Trophoblast cell (in vitro differentiated cells and primary cell): ENCODE data around the gene CACNB2.

Source experiments
- DNase-seq, 2 donors: peaks; one replicate each; pipeline ENCODE4 v3.0.0-alpha.2; 2016
- H2AFZ ChIP-seq: 2 replicates; pipeline ENCODE4 v1.6.1; 2013; ENCODE audit warnings: low read length, moderate library complexity, mild to moderate bottlenecking; ENCODE audit not compliant: insufficient read depth, poor library complexity
- H2AK5ac ChIP-seq: 2 replicates; pipeline ENCODE4 v1.6.1; 2013; ENCODE audit warnings: mild to moderate bottlenecking, low read length
- H2BK120ac ChIP-seq: 2 replicates; pipeline ENCODE4 v1.6.1; 2013; ENCODE audit warnings: low read length, mild to moderate bottlenecking, moderate library complexity; ENCODE audit not compliant: insufficient read depth, poor library complexity
- H2BK12ac ChIP-seq: 2 replicates; pipeline ENCODE4 v1.6.1; 2013; ENCODE audit warnings: mild to moderate bottlenecking, low read length, moderate library complexity
- H2BK5ac ChIP-seq: 2 replicates; pipeline ENCODE4 v1.6.1; 2013; ENCODE audit warnings: low read length, low read depth, moderate library complexity, mild to moderate bottlenecking; ENCODE audit not compliant: poor library complexity
- H3K14ac ChIP-seq: 2 replicates; pipeline ENCODE4 v1.6.1; 2013; ENCODE audit warnings: mild to moderate bottlenecking, low read length
- H3K18ac ChIP-seq: 2 replicates; pipeline ENCODE4 v1.6.1; 2013; ENCODE audit warnings: mild to moderate bottlenecking, low read length
- H3K23ac ChIP-seq: 2 replicates; pipeline ENCODE4 v1.6.1; 2013; ENCODE audit warnings: low read length
- H3K27ac ChIP-seq: 2 replicates; pipeline ENCODE4 v1.5.1; 2013; ENCODE audit warnings: low read depth, mild to moderate bottlenecking, inconsistent platforms, low read length, moderate library complexity
- H3K27me3 ChIP-seq: 2 replicates; pipeline ENCODE4 v1.6.1; 2013; ENCODE audit warnings: inconsistent platforms, mild to moderate bottlenecking, low read length, moderate library complexity; ENCODE audit not compliant: insufficient read depth
- H3K36me3 ChIP-seq, 2 experiments: 1 replicate in 1 of 2; 2 replicates in 1 of 2; pipeline ENCODE4 v1.6.1; 2013; ENCODE audit warnings: low read length in 2 of 2, mild to moderate bottlenecking in 2 of 2, moderate library complexity in 1 of 2; ENCODE audit not compliant: insufficient read depth in 2 of 2, control insufficient read depth in 1 of 2
- H3K4ac ChIP-seq: 2 replicates; pipeline ENCODE4 v1.6.1; 2013; ENCODE audit warnings: low read depth, mild to moderate bottlenecking, low read length, moderate library complexity
- H3K4me1 ChIP-seq, 2 experiments: 1 replicate in 1 of 2; 2 replicates in 1 of 2; pipeline ENCODE4 v1.6.1; 2013; ENCODE audit warnings: low read length in 2 of 2, mild to moderate bottlenecking in 2 of 2, moderate library complexity in 1 of 2; ENCODE audit not compliant: insufficient read depth in 2 of 2, control insufficient read depth in 1 of 2
- H3K4me2 ChIP-seq: 2 replicates; pipeline ENCODE4 v1.6.1; 2013; ENCODE audit warnings: inconsistent platforms, mild to moderate bottlenecking, low read length, moderate library complexity
- H3K4me3 ChIP-seq: 2 replicates; pipeline ENCODE4 v1.5.1; 2013; ENCODE audit warnings: mild to moderate bottlenecking, low read depth, low read length, inconsistent platforms
- H3K79me1 ChIP-seq: one replicate; pipeline ENCODE4 v1.6.1; 2013; ENCODE audit warnings: low read length
- H3K79me2 ChIP-seq: 2 replicates; pipeline ENCODE4 v1.6.1; 2013; ENCODE audit warnings: low read length, mild to moderate bottlenecking; ENCODE audit not compliant: control insufficient read depth, insufficient read depth, poor library complexity
- H3K9ac ChIP-seq: 2 replicates; pipeline ENCODE4 v1.6.1; 2013; ENCODE audit warnings: mild to moderate bottlenecking, low read length
- H3K9me3 ChIP-seq: 2 replicates; pipeline ENCODE4 v1.6.1; 2013; ENCODE audit warnings: low read depth, mild to moderate bottlenecking, control low read depth, inconsistent platforms, low read length; ENCODE audit not compliant: insufficient read depth
- H4K12ac ChIP-seq: 2 replicates; pipeline ENCODE4 v1.6.1; 2013; ENCODE audit warnings: low read depth, mild to moderate bottlenecking, low read length, moderate library complexity
- H4K8ac ChIP-seq: 2 replicates; pipeline ENCODE4 v1.6.1; 2013; ENCODE audit warnings: low read depth, mild to moderate bottlenecking, low read length, moderate library complexity
- H4K91ac ChIP-seq: one replicate; pipeline ENCODE4 v1.6.1; 2013; ENCODE audit warnings: low read depth, mild to moderate bottlenecking, low read length, moderate library complexity
- WGBS: extraction: QIAGEN DNeasy Blood & Tissue Kit; methylation state at CpG from one replicate; pipeline ENCODE4 v1.1.7; 2013; ENCODE audit warnings: missing lambda C conversion rate; ENCODE audit not compliant: insufficient read length, insufficient coverage; ENCODE audit errors: extremely low coverage; 5-methylcytosine and 5-hydroxymethylcytosine counted together

Gene CACNB2

GRCh38 chr10:18157881-18158280 is 17.7 kb downstream of the CACNB2 start:
- Histone ChIP-seq H3K4me1 (no peaks in the 10 kb centered on the region), H3K27ac (no peak overlapping the region), H3K79me1 (no peaks in the 10 kb centered on the region), H3K14ac (no peak overlapping the region), H3K4me2 (no peak overlapping the region), H2BK12ac (no peak overlapping the region), H3K9me3 (no peaks in the 10 kb centered on the region), H2AFZ (no peak overlapping the region), H3K4me3 (no peak overlapping the region), H3K23ac (no peak overlapping the region), H4K12ac (no peak overlapping the region), H2BK120ac (no peak overlapping the region), H2AK5ac (no peak overlapping the region), H3K18ac (no peak overlapping the region), H3K9ac (no peak overlapping the region), H4K8ac (no peak overlapping the region), H3K27me3 (no peaks in the 10 kb centered on the region), H3K79me2 (no peaks in the 10 kb centered on the region), H3K36me3 (no peaks in the 10 kb centered on the region), H4K91ac (no peak overlapping the region), H2BK5ac (no peak overlapping the region), H3K4ac (no peak overlapping the region)
- no CpG with 5 or more reads among the region's 3 CpGs for WGBS
- DNase-seq = no peak

GRCh38 chr10:18158773-18159265 is 18.6 kb downstream of the CACNB2 start:
- H3K79me2 ChIP-seq = no peaks in the 10 kb centered on the region
- H2BK5ac ChIP-seq = no peak overlapping the region
- H3K9me3 ChIP-seq = no peaks in the 10 kb centered on the region
- no peak overlapping the region for H2AFZ ChIP-seq
- no peak overlapping the region for H3K4me3 ChIP-seq
- H3K18ac ChIP-seq = no peak overlapping the region
- H4K8ac ChIP-seq = no peak overlapping the region
- no peak overlapping the region for H4K91ac ChIP-seq
- H2BK120ac ChIP-seq = no peak overlapping the region
- H3K4me1 ChIP-seq = no peaks in the 10 kb centered on the region
- H3K36me3 ChIP-seq = no peaks in the 10 kb centered on the region
- H3K79me1 ChIP-seq = no peaks in the 10 kb centered on the region
- H3K27ac ChIP-seq = no peak overlapping the region
- no peaks in the 10 kb centered on the region for H3K27me3 ChIP-seq
- H2BK12ac ChIP-seq = no peak overlapping the region
- DNase-seq = no peak
- H2AK5ac ChIP-seq = no peak overlapping the region
- H3K4ac ChIP-seq = no peak overlapping the region
- H4K12ac ChIP-seq = no peak overlapping the region
- H3K14ac ChIP-seq = no peak overlapping the region
- no peak overlapping the region for H3K9ac ChIP-seq
- H3K23ac ChIP-seq = no peak overlapping the region
- H3K4me2 ChIP-seq = no peak overlapping the region
- WGBS = no CpG with 5 or more reads among the region's 2 CpGs

- H3K14ac ChIP-seq = no peak overlapping the region
- H3K4ac ChIP-seq = no peak overlapping the region
- DNase-seq = no peak
- H3K18ac ChIP-seq = no peak overlapping the region
- no peaks in the 10 kb centered on the region for H3K9me3 ChIP-seq
- no peak overlapping the region for H4K91ac ChIP-seq
- no peak overlapping the region for H2AFZ ChIP-seq
- no peak overlapping the region for H4K8ac ChIP-seq
- H2AK5ac ChIP-seq = no peak overlapping the region
- no peaks in the 10 kb centered on the region for H3K27me3 ChIP-seq
- H2BK5ac ChIP-seq = no peak overlapping the region
- H3K79me1 ChIP-seq = no peaks in the 10 kb centered on the region
- H4K12ac ChIP-seq = no peak overlapping the region
- no peak overlapping the region for H2BK12ac ChIP-seq
- H3K36me3 ChIP-seq = no peaks in the 10 kb centered on the region
- no peaks in the 10 kb centered on the region for H3K79me2 ChIP-seq
- no peak overlapping the region for H3K27ac ChIP-seq
- no peaks in the 10 kb centered on the region for H3K4me1 ChIP-seq
- H3K4me3 ChIP-seq = no peak overlapping the region
- no peak overlapping the region for H2BK120ac ChIP-seq
- H3K23ac ChIP-seq = no peak overlapping the region
- no CpG with 5 or more reads among the region's 5 CpGs for WGBS
- H3K4me2 ChIP-seq = no peak overlapping the region
- H3K9ac ChIP-seq = no peak overlapping the region
Observed at GRCh38 chr10:18159557-18159956, 19.3 kb downstream of the CACNB2 start.

GRCh38 chr10:18162021-18162627 is 21.9 kb downstream of the CACNB2 start:
- no peak overlapping the region for H4K8ac ChIP-seq
- no peaks in the 10 kb centered on the region for H3K27me3 ChIP-seq
- no peak overlapping the region for H2AFZ ChIP-seq
- no peak overlapping the region for H3K23ac ChIP-seq
- DNase-seq = no peak
- no peaks in the 10 kb centered on the region for H3K79me2 ChIP-seq
- no peak overlapping the region for H4K12ac ChIP-seq
- no peak overlapping the region for H4K91ac ChIP-seq
- no peak overlapping the region for H2BK120ac ChIP-seq
- H3K4me2 ChIP-seq = no peak overlapping the region
- WGBS = no CpG with 5 or more reads among the region's 7 CpGs
- H3K18ac ChIP-seq = no peak overlapping the region
- H3K9ac ChIP-seq = no peak overlapping the region
- H2AK5ac ChIP-seq = no peak overlapping the region
- H3K9me3 ChIP-seq = no peaks in the 10 kb centered on the region
- no peaks in the 10 kb centered on the region for H3K79me1 ChIP-seq
- no peaks in the 10 kb centered on the region for H3K4me1 ChIP-seq
- H3K4ac ChIP-seq = no peak overlapping the region
- no peak overlapping the region for H3K14ac ChIP-seq
- no peak overlapping the region for H3K4me3 ChIP-seq
- no peak overlapping the region for H3K27ac ChIP-seq
- no peak overlapping the region for H2BK12ac ChIP-seq
- no peaks in the 10 kb centered on the region for H3K36me3 ChIP-seq
- no peak overlapping the region for H2BK5ac ChIP-seq
